ENCODE results near the gene PPP2R3B.

GRCh38 chrX:300334-300733, 86.4 kb downstream of the PPP2R3B start:
- TF ChIP-seq POLR2A (IDR thresholded peaks at IDR 0.05) (no peak), CTCF (IDR thresholded peaks at IDR 0.05) (no peak), EP300 (IDR thresholded peaks at IDR 0.05) (no peak), POLR2AphosphoS5 (IDR thresholded peaks at IDR 0.05) (no peak)
